PC-3 (cell line): Measurements from ENCODE around the gene TAF7.

Experiments used
- EZH2 ChIP-seq: fragments of 300-600 bp; sonication (generic); IDR thresholded peaks from one replicate; pipeline ENCODE4 v1.6.1; 2017; ENCODE audit warnings: antibody characterized with exemption, mild to moderate bottlenecking, low read length; ENCODE audit not compliant: unreplicated experiment
- EZH2phosphoT487 ChIP-seq: fragments of 300-600 bp; sonication (generic); IDR thresholded peaks from 2 replicates; pipeline ENCODE4 v1.6.1; 2018; ENCODE audit warnings: mild to moderate bottlenecking, antibody characterized with exemption, low read length, borderline replicate concordance
- TF ChIP-seq, protein P1 (sequence below): fragments of 300-600 bp; sonication (generic); conservative IDR thresholded peaks from 2 replicates; pipeline ENCODE4 v1.5.1; 2017; ENCODE audit warnings: antibody characterized with exemption, low read depth, mild to moderate bottlenecking, low read length

DNA sequence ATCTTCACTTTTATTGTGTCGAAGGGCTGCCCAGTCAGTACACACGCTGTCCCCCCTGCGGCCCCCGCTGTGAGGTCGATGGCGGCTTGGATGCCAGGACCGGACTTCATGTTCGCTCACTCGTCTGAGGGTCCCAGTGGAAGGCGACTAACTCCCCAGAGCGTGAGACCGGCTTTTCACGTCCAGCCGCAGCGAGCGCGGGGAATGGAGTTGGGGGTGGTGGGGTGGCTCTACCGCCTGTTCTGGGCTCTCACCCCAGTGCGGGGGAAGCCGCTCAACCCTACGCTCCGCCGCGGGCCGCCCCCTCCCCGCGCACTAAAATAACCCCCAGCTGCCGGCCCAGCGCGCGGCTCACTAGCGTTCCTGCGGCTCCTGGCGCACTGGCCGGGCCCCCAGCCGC is 16.8 kb downstream of the TAF7 start, which contains the start of gene SLC25A2:
- TF ChIP-seq, protein P1, sequence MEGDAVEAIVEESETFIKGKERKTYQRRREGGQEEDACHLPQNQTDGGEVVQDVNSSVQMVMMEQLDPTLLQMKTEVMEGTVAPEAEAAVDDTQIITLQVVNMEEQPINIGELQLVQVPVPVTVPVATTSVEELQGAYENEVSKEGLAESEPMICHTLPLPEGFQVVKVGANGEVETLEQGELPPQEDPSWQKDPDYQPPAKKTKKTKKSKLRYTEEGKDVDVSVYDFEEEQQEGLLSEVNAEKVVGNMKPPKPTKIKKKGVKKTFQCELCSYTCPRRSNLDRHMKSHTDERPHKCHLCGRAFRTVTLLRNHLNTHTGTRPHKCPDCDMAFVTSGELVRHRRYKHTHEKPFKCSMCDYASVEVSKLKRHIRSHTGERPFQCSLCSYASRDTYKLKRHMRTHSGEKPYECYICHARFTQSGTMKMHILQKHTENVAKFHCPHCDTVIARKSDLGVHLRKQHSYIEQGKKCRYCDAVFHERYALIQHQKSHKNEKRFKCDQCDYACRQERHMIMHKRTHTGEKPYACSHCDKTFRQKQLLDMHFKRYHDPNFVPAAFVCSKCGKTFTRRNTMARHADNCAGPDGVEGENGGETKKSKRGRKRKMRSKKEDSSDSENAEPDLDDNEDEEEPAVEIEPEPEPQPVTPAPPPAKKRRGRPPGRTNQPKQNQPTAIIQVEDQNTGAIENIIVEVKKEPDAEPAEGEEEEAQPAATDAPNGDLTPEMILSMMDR: no peak
- TF ChIP-seq EZH2: no peak
- TF ChIP-seq EZH2phosphoT487: no peak
